Left lung (tissue), 10 donors: ENCODE data around the gene KIF16B. TPM values are rescaled to one million over a fixed set of nuclear protein-coding genes. Genes with fewer than 3 reads are reported as not detected.

ENCODE experiments used
- ATAC-seq: fragments of 200-7000 bp; cut with Tn5 transposase; one replicate; pipeline ENCODE4 v1.9.1; 2020; ENCODE audit warnings: moderate library complexity
- DNase-seq, 4 donors: peaks; one replicate each; pipeline ENCODE4 v3.0.0-alpha.2; 2013 to 2020
- H3K27ac ChIP-seq, 2 donors: fragments of 200-600 bp; sonication (generic) in 1 of 2; one replicate each; pipeline versions ENCODE4 v1.5.0 to v1.8.0; 2020 to 2021
- H3K27me3 ChIP-seq, 2 donors: fragments of 200-600 bp; sonication (generic) in 1 of 2; one replicate each; pipeline versions ENCODE4 v1.5.0 to v1.8.0; 2020 to 2021
- H3K36me3 ChIP-seq, 2 donors: fragments of 200-600 bp; sonication (generic) in 1 of 2; one replicate each; pipeline versions ENCODE4 v1.5.0 to v1.8.0; 2020 to 2021
- H3K4me1 ChIP-seq, 2 donors: fragments of 200-600 bp; one replicate each; pipeline ENCODE4 v1.8.0; 2021
- H3K4me3 ChIP-seq, 2 donors: fragments of 200-600 bp; sonication (generic) in 1 of 2; one replicate each; pipeline versions ENCODE4 v1.5.0 to v1.8.0; 2020 to 2021; ENCODE audit warnings: mild to moderate bottlenecking in 1 of 2
- H3K9me3 ChIP-seq, 2 donors: fragments of 200-600 bp; sonication (generic) in 1 of 2; one replicate each; pipeline versions ENCODE4 v1.5.0 to v1.8.0; 2020 to 2021
- intact Hi-C, 2 donors: fragments of 100-400 bp; cut with DNase I; formaldehyde crosslinking; loops; one replicate each; pipeline versions ENCODE4 v1.11.2 to v1.14.2; 2022
- polyA plus RNA-seq, 6 donors: library from polyadenylated mRNA; unstranded; fragments of 120-200 nt; gene quantifications; one replicate each; pipeline ENCODE4 v1.2.1, GENCODE V29; 2013; ENCODE audit not compliant: insufficient read length in 6 of 6
- total RNA-seq, 2 donors: library from RNA; stranded (reverse); fragmentation: NEBNext Ultra II Directional; extraction: Animal tissue kit (Norgen Biotek cat#: 25700); gene quantifications; one replicate each; pipeline ENCODE4 v1.2.1, GENCODE V29; 2021
- TF ChIP-seq, protein P1 (sequence below), 2 donors: fragments of 200-600 bp; sonication (generic) in 1 of 2; IDR thresholded peaks; one replicate each; pipeline versions ENCODE4 v1.5.0 to v1.8.0; 2021; ENCODE audit warnings: antibody characterized with exemption in 2 of 2
- donor health status: DM: no; HTN: yes; CAD: no.
- donor health status: DM: no; HTN: no; CAD: no.

Gene KIF16B
- total and polyA plus RNA-seq, 8 donors, result 9.1 to 23.8 (median 12.8) TPM

- ATAC-seq, result no peak
- H3K4me1 ChIP-seq, result peaks cover 0 to 3% of the 10 kb centered on the region in 2 donors
- intact Hi-C loops, result no loop called here
Measured at GRCh38 chr20:16451001-16451400, 122.2 kb downstream of the KIF16B start.

GRCh38 chr20:16446991-16447390, 126.3 kb downstream of the KIF16B start:
- H3K27ac ChIP-seq, result no peak overlapping the region
- DNase-seq, result no peak
- TF ChIP-seq, protein P1, sequence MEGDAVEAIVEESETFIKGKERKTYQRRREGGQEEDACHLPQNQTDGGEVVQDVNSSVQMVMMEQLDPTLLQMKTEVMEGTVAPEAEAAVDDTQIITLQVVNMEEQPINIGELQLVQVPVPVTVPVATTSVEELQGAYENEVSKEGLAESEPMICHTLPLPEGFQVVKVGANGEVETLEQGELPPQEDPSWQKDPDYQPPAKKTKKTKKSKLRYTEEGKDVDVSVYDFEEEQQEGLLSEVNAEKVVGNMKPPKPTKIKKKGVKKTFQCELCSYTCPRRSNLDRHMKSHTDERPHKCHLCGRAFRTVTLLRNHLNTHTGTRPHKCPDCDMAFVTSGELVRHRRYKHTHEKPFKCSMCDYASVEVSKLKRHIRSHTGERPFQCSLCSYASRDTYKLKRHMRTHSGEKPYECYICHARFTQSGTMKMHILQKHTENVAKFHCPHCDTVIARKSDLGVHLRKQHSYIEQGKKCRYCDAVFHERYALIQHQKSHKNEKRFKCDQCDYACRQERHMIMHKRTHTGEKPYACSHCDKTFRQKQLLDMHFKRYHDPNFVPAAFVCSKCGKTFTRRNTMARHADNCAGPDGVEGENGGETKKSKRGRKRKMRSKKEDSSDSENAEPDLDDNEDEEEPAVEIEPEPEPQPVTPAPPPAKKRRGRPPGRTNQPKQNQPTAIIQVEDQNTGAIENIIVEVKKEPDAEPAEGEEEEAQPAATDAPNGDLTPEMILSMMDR (IDR thresholded peaks at IDR 0.05), result no peak
- H3K9me3 ChIP-seq, result no peaks in the 10 kb centered on the region
- peaks cover 0 to 3% of the 10 kb centered on the region in 2 donors for H3K4me1 ChIP-seq
- no peaks in the 10 kb centered on the region for H3K36me3 ChIP-seq
- no peak overlapping the region for H3K4me3 ChIP-seq
- no peak for ATAC-seq
- H3K27me3 ChIP-seq, result no peaks in the 10 kb centered on the region
- intact Hi-C loops, result no loop called here

More at GRCh38 chr20:16451001-16451400, 122.2 kb downstream of the KIF16B start:
- TF ChIP-seq, protein P1 (IDR thresholded peaks at IDR 0.05), result no peak
- no peak overlapping the region for H3K4me3 ChIP-seq
- H3K27ac ChIP-seq, result no peak overlapping the region
- H3K36me3 ChIP-seq, result no peaks in the 10 kb centered on the region
- no peak for DNase-seq
- no peaks in the 10 kb centered on the region for H3K9me3 ChIP-seq
- no peaks in the 10 kb centered on the region for H3K27me3 ChIP-seq

DNA sequence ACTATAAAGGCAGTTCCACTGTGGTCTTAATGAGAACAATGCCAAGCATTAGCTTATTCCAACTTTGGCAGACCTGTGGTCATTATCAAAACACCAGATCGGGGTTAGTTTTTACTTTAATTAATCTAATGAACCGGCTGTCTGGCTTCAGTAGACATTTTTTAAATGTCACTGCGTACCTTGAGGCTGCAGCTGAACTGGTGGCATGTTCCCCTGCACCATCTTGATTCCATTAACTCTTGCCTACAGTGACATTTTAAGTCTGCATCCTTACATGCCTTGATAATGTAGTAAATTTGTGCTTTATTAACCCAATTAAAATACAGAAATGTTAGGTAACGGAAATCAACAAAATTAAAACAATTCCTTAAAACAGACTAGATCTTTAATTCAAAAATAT, 127.0 kb downstream of the KIF16B start:
- DNase-seq (no peak), ATAC-seq (no peak)
- TF ChIP-seq, protein P1 (IDR thresholded peaks at IDR 0.05), result no peak
- no peaks in the 10 kb centered on the region for H3K27me3 ChIP-seq
- no peaks in the 10 kb centered on the region for H3K9me3 ChIP-seq
- H3K27ac ChIP-seq, result no peak overlapping the region
- H3K4me3 ChIP-seq, result no peak overlapping the region
- peaks cover 0 to 3% of the 10 kb centered on the region in 2 donors for H3K4me1 ChIP-seq
- no peaks in the 10 kb centered on the region for H3K36me3 ChIP-seq
- intact Hi-C loops, result no loop called here

GRCh38 chr20:16445482-16445881, 127.8 kb downstream of the KIF16B start:
- no peak overlapping the region for H3K4me3 ChIP-seq
- peaks cover 0 to 3% of the 10 kb centered on the region in 2 donors for H3K4me1 ChIP-seq
- H3K27me3 ChIP-seq, result no peaks in the 10 kb centered on the region
- H3K27ac ChIP-seq, result no peak overlapping the region
- intact Hi-C loops, result no loop called here
- H3K9me3 ChIP-seq, result no peaks in the 10 kb centered on the region
- TF ChIP-seq, protein P1 (IDR thresholded peaks at IDR 0.05), result no peak
- DNase-seq (no peak), ATAC-seq (no peak)
- H3K36me3 ChIP-seq, result no peaks in the 10 kb centered on the region

- ATAC-seq (peak; percentile 36), DNase-seq (peak in 1 of 4 donors; percentile 58)
- TF ChIP-seq, protein P1 (IDR thresholded peaks at IDR 0.05), result no peak
- H3K4me3 ChIP-seq, result no peak overlapping the region
- peaks cover 0 to under 1% of the 10 kb centered on the region in 2 donors for H3K4me1 ChIP-seq
- H3K36me3 ChIP-seq, result no peaks in the 10 kb centered on the region
- no peaks in the 10 kb centered on the region for H3K9me3 ChIP-seq
- H3K27ac ChIP-seq, result no peak overlapping the region
- no peaks in the 10 kb centered on the region for H3K27me3 ChIP-seq
- intact Hi-C loops, result no loop called here
Measured at GRCh38 chr20:16444057-16444777, 129.0 kb downstream of the KIF16B start.
